ENCODE results near the gene ZNF134.

GRCh38 chr19:57632987-57633831 is 19.2 kb downstream of the ZNF134 start, which contains the start of gene ZNF211:
- peak in 1 of 4 donors; percentile 30 for TF ChIP-seq POLR2A (IDR thresholded peaks at IDR 0.05)
- peak in 1 of 6 experiments; percentile 13 for TF ChIP-seq CTCF (IDR thresholded peaks at IDR 0.05)
